ENCODE data around the gene PPP3CB.

DNA sequence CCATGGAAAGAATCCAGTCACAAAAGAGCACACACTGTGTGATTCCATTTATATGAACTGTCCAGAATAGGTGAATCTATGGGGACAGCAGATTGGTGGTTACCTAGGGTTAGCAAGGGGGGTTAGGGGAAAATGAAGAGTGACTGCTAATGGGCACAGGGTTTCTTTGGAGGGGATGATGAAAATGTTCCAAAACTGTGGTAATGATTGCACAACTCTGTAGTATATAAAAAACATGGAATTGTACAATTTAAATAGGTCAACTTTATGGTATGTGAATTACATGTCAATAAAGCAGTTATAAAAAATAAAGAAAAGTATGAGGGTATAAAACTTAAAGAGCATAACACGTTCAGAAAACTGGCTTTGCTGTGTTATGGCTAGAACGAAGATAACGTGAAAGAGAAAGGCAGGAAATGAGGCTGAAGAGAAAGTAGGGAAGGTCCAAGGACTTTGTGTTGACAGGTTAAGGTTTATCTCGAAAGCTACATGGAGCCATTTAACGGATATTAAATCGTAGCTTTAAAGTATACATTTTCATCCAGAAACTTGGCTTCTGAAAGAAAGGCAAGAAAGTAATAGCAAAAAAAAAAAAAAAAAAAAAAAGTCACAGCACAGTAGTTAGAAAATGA, 36.0 kb downstream of the PPP3CB start:
- no peak for TF ChIP-seq CTCF (IDR thresholded peaks at IDR 0.05; ENCODE audit: insufficient read depth, low read length, poor library complexity, severe bottlenecking)
- no peak for TF ChIP-seq EZH2phosphoT487 (conservative IDR thresholded peaks at IDR 0.05; ENCODE audit: low read length)
